Fibroblast of peridontal ligament (primary cell): ENCODE results near the gene NINL.

Experiments used
- DNase-seq: peaks from one replicate; pipeline ENCODE4 v3.0.0-alpha.2; 2010; ENCODE audit errors: extremely low read depth

NINL gene

DNA sequence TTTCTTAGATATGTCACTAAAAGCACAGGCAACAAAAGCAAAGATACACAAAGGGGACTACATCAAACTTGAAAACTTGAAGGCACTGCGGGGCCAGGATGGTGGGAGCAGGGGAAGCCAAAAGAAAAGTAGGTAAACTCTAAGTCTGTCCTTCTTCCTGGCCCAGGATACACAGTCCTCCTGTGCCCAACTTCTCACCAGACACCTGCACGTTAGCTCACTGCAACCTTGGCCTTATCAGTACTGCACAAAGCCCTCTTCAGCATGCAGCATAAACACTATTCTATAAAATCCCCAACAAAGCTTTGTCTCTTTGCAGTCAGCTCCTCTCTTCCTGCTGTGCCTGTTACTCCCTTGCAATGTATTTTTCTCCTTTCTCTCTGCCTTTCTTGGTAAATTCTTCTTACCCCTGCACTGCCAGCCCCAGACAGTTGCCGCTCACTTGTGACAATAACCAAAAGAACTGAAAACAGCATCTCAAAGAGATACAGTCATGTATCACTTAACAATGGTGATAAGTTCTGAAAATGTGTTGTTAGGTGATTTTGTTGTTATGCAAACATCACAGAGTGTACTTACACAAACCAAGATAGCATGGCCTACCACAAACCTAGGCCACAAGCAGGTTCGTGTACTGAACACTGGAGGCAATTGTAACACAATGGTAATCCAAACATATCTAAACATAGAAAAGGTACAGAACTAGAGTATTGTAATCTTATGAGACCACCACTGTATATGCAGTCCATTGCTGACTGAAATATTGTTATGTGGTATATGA lies 51.2 kb downstream of the NINL start:
- no peak for DNase-seq

DNA sequence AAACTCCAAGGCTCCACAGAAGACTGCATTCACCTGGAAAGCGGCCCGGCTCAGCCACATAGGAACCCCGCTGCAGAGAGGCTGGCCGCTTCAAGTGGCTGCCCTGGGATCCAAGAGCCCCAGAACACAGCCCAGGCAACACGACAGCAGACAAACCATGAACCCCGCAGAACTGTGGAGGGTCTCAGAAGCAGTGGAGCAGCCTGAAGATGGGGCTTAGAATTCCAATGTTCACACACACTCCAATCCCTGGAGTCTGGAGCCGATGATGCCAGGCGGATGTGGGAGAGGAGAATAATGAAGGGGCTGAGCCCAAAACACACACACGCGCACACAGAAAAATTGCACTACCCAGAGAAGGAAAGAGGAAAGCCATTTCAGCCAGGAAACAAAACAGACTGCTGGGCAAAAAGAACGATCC lies 52.4 kb downstream of the NINL start:
- DNase-seq: peak; percentile 65

- DNase-seq: no peak
Measured at GRCh38 chr20:25532015-25532751, 53.1 kb downstream of the NINL start.

DNA sequence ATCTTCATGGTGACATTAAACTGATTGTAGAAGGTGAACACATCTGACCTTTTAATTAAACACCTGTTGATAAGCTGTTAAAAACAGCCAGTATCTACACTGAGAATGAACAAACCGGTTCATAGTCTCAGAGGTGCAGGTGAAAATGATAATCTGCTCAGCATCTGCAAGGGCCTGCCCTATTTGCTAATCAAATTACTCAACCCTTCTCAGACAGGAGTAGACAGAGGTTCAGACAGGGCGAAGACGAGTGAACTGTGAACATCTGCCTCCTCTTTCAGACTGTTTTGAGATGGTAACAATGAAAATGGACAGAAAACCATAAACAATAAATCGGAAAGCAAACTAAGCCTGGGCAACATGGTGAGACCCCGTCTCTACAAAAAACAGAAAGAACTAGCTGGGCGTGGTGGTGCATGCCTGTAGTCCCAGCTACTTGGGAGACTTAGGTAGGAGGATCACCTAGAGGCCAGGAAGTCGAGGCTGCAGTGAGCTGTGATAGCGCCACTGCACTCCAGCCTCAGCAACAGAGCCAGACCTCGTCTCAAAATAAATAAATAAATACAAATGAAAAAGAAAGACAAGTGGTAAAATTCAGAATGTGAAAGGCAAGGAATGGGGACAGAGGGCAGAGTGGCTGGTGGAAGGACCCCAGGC lies 55.9 kb downstream of the NINL start:
- no peak for DNase-seq

DNA sequence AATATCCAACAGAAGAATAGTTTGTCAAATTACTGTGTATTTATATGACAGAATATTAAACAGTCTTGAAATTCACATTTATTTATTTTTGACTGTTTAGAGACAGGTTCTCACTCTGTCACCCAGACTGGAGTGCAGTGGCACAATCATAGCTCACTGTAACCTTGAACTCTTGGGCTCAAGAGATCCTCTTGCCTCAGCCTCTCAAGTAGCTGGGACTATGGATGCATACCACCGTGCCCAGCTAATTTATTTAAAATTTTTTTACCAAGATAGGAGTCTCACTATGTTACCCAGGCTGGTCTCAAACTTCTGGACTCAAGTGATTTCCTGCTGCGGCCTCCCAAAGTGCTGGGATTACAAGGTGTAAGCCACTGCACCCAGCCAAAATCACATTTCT lies 57.4 kb downstream of the NINL start:
- DNase-seq: no peak

- no peak for DNase-seq
Measured at GRCh38 chr20:25526446-25526845, 58.9 kb downstream of the NINL start.

GRCh38 chr20:25525867-25526266 lies 59.5 kb downstream of the NINL start:
- DNase-seq: peak; percentile 99

GRCh38 chr20:25525295-25525694 lies 60.0 kb downstream of the NINL start:
- no peak for DNase-seq

DNA sequence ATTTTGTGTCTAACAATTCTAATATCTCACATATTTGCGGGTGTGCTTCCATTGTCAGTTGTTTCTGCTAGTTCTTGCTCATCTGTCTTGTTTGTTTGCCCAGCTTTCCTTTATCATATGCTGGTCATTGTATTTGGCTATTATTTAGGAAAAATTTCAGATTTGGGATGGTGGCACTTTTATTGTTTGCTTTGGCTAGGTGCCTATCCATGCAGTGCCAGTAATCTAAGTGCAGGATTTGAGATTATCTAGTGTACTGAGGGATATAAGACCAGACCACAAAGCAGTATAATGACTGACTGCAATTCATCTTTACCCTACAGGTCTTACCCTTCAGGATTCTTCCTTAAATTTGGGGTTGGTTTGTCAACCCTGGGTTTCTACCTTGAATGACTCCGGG lies 63.9 kb downstream of the NINL start:
- DNase-seq: no peak

DNA sequence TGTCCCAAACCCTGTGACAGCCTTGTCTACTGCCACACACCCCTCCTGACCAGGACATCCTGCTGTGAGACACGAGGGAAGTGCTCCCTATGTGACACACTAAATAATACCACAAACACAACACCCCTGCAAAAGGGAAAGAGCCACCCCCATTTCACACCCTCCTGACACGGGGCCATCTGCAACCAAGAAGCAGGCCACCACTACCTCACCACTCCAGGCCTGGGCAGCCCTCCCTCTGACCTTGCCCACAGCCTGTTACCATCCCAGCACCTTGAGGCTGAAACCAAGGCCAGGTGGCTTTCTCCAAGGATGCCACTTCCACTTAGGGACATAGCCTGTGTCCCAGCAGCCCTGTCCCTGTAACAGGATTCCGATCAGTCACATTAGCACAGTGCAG lies 68.2 kb downstream of the NINL start:
- no peak for DNase-seq

GRCh38 chr20:25514747-25515340 lies 70.5 kb downstream of the NINL start:
- no peak for DNase-seq

DNA sequence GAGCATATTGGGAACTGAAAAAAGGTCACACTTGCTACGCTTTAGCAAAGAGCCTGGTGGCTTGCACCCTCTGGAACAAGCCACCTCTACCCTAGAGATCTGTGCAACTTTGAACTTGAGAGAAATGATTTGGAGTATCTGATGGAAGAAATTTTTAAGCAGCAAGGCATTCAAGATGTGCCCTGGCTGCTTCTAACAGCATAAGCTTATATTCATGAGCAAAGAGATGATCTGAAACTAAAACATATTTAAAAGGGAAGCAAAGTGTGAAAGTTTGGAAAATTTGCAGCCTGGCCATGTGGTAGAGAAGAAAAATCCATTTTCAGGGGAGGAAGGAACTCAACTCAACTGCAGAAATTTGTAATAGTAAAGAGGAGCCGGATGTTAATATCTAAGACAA lies 71.1 kb downstream of the NINL start:
- no peak for DNase-seq

DNA sequence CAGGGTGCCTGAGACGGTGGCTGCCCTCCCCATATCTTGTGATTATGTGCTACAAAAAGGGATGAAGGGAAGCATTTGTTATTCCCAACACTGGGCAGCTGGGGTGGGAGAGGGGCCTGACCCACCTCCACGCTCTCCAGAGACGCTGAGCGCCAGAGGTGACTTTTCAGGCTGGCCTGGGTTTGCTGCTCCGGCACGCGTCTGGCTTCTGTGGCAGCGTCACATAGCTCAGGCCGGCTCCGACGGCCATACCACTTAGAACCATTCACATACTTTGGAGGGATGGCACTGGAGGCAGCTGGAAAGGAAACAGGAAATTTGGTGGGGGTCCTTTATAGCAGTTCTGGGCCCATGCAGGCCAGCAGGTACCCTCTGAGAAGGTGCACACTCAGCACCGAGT lies 72.6 kb downstream of the NINL start:
- DNase-seq: no peak

DNA sequence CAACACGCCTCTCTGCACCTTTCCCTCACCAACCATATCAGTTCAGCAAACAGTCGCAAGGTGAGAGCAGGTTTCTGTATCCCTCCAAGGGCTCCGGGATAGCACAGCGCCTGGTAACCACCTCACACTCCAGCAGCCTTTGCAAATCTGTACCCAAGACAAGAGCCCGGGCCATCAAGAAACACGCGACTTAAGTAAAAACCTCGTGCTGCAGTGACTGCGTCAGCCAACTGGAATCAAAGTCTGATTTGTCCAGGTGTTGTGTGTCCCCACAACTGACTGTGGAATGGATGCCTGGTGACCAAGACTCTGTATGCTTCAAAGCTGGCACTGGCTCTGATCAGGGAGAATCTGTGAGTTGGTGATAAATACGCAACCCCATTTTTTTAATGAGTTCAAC lies 74.1 kb downstream of the NINL start:
- no peak for DNase-seq

DNA sequence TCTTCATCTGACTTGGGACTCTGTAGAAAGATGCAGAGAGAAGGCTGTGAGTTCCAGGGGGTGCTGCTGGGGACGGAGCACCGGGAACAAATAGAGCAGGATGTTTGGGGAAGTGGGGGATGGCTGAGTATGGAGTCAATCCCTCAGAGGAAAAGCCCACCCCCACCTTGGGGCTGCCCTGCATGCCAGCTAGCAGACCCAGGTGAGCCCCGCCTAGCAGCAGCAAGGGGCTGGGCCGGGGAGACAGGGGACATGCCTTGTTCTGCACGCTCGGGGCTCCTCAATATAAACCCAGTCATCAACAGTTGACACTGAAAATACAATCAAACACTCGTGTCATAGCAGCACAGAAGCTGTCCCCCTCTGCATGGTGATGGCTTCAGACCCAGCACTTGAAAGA lies 74.6 kb downstream of the NINL start:
- DNase-seq: no peak

DNA sequence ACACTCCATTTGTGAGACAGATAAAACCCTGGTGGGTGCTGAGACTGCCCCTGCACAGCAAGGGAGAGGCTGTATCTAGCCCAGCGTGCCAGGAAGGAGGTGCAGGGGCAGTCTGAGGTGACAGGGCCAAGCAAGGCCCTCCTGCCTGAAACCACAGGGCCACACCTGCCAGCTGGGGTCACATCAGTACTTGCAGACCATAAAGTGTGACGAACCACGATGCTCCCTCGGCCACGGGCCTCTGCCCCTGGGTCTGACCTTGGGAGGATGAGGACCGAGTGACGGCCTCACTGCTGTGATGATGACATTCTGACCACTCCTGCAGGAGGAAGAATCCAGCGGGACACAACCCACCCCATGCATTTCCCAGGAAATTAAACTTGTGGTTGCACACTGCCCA lies 75.1 kb downstream of the NINL start:
- DNase-seq: no peak

DNA sequence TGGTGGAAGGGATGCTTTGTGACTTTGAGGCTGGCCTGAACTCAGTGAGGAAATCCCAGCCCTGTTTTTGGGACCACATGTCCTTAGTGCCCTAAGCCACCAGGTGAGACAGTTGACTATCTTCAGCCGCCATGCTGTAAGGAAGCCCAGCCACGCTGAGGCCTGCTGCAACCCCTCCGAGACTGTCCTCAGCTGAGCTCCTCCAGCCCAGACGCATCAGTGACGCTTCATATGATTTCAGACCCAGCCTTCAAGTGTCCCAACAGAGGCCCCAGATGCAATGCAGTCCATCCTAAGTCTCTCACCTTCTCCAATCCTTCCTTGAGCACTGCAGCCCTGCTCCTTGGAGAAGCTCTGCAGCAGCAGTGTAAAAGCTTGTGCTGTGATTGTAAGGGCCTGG lies 76.2 kb downstream of the NINL start:
- no peak for DNase-seq

DNA sequence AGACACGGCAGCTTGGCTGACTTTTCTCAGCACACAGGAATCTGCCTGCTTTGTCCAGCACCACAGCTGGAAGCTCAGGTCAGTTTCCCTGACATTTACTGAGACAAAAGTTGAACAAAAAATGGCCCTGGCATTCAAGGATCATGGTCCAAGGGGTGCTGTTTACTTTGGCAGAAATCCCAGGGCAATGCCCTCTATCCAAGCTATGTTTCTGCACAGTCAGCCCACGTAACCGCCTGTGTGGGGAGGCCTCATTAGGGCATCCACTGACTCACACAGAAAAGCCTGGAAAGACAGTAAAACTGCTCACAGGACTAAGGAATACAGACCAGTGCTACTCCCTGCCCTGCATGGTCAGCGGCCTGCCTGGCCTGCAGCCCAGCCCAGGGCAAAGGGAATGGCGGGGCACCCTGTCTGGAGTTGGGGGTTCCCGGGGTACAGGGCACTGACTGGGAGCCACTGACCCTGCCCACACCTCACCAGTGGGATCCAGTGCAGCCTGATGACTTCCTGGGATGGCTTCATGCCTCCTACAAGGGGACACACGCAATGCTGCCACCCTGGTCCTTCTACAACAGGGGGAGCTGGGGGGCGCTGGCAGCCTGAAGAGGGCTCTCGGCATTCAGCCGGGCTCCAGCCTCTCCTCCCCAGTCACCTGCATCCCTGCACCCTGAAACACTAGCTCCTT lies 77.1 kb downstream of the NINL start:
- peak; percentile 82 for DNase-seq

DNA sequence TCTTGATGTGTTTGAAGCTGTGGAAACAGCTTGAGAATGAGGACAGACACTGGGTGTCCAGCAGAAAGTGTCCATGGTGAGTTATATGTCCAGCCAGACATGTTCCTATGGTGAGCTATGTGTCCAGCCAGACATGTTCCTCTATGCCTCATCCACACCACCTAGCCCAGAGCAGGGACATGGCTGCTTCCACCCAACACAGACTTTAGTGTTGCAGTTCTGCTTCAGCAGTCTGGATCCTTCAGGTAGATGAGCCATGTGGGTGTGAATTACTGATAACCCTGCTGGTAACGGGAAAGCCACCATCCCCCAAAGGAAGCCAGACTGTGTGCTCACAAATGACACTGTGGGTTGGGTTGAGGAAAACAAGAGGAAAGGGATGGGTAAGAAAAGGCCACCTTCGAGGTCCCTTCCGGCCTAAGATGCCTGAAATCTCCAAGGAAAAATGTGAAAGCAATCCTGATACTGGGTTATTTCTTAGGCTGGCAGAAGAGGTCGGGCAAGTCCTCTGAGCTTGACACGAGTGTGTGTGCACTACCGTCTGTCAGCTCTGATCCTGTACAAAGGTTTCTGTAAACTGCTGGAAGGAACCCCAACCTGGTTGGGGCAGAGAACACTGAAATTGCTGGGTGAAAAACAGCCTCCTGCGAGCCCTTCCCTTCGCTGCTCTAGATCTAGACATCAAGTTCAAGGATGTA lies 77.8 kb downstream of the NINL start:
- DNase-seq: no peak

DNA sequence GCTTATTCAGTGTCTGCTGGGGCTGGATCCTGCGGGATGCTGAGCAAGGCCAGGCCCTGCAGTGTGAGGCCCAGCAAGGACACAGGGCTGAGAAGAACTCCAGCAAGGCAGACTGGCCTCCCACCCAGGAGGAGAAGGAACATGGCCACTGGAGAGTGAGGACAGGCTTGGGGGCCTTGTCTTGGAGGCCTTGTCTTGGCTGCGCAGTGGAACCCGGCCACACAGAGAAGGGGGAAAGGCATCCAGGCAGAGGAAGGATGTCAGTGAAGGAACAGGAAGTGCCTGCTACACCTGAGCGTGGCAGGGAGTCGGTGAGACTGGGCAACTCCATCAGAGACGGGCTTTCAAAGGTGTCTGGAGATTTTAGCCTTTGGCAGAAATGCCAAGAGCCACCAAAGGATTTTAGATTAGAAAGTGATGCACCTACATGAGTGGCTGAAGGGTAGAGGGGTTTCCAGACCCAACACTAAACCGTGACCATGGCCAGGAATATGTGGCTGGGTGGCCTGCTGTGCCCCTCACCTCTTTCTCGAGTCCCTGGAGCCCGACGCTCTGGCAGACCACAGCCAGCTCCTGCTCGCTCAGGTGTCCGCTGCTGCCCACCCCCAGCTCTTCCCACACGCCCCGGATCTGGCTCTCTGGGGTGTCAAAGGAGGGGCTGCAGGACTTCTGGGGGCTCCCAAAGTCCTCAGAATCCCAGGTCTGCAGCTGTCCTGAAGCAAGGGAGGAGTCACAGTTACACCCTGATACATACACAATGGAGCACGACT lies 80.8 kb downstream of the NINL start:
- no peak for DNase-seq

GRCh38 chr20:25503936-25504335 lies 81.4 kb downstream of the NINL start:
- DNase-seq: no peak
